ENCODE measurements around the gene OR1L8.
"Not testable (repeated sequence)": the region's sequence is repeated elsewhere in the genome, so short reads cannot be mapped to it uniquely, and the experiment has no call there.

- TF ChIP-seq EZH2 (IDR thresholded peaks at IDR 0.05; ENCODE audit: insufficient read depth, poor library complexity, severe bottlenecking); EZH2phosphoT487 (IDR thresholded peaks at IDR 0.05; ENCODE audit: insufficient read depth, low read depth): not testable (repeated sequence)
Observed at GRCh38 chr9:122583284-122583683, at the start of gene OR1L8.
